RWPE1 (cell line): Measurements from ENCODE around the gene ALPL.

Experiments used
- CTCF ChIA-PET: fragments of 350-600 bp; sonication (Branson Sonifier 250); formaldehyde crosslinking; extraction: SDS; loops from one replicate; lab custom pipeline; 2021; lab: Yijun Ruan, JAX
- POLR2A ChIA-PET: fragments of 400-600 bp; formaldehyde crosslinking; extraction: SDS; loops from one replicate; lab custom pipeline; 2020; ENCODE audit warnings: antibody characterized with exemption; ENCODE audit not compliant: low non-redundant PET; lab: Yijun Ruan, JAX
- DNase-seq: peaks from one replicate; pipeline ENCODE4 v3.0.0; 2012; ENCODE audit warnings: low spot score
- H3K27ac ChIP-seq: fragments of 450-650 bp; 2 replicates; pipeline ENCODE4 v1.5.1; 2017
- CTCF ChIP-seq: fragments of 450-650 bp; conservative IDR thresholded peaks from 2 replicates; pipeline ENCODE4 v1.5.1; 2017; ENCODE audit warnings: low read depth, mild to moderate bottlenecking

The ALPL gene

GRCh38 chr1:21520899-21521716 is 11.9 kb downstream of the ALPL start:
- ChIA-PET POLR2A (no interaction called here), CTCF (interaction anchor here (0.6 to 1.9 kb wide), 2 partner anchors 12 to 18 kb away, joined by 3 to 5 read pairs; partner anchors contain the start of gene ALPL)
- H3K27ac ChIP-seq: no peak overlapping the region
- DNase-seq: no peak
- no peak for TF ChIP-seq CTCF

- CTCF ChIA-PET: interaction anchor here (1.9 kb wide), 1 partner anchor 13 kb away, joined by 5 read pairs; the partner anchor contains the start of gene ALPL
- no peak overlapping the region for H3K27ac ChIP-seq
These were observed 12.5 kb downstream of the ALPL start for GRCh38 chr1:21521717-21522060.

GRCh38 chr1:21522525-21523038 is 13.4 kb downstream of the ALPL start:
- no peak overlapping the region for H3K27ac ChIP-seq
- DNase-seq: no peak
- no peak for TF ChIP-seq CTCF
- ChIA-PET CTCF (interaction anchor here (0.5 kb wide), 1 partner anchor 33 kb away, joined by 3 read pairs; no protein-coding TSS in a partner anchor), POLR2A (no interaction called here)

More at GRCh38 chr1:21521717-21522060, 12.5 kb downstream of the ALPL start:
- TF ChIP-seq CTCF: no peak
- POLR2A ChIA-PET: no interaction called here
- DNase-seq: no peak

- POLR2A ChIA-PET: interaction anchor here (0.7 kb wide), 1 partner anchor 262 kb away, joined by 5 read pairs; no protein-coding TSS in a partner anchor
- DNase-seq: no peak
- no peak overlapping the region for H3K27ac ChIP-seq
- CTCF ChIA-PET: no interaction called here
- no peak for TF ChIP-seq CTCF
These were observed 14.1 kb downstream of the ALPL start for GRCh38 chr1:21523297-21523813.

- ChIA-PET CTCF (interaction anchor here (0.6 kb wide), 1 partner anchor 13 kb away, joined by 3 read pairs; no protein-coding TSS in a partner anchor), POLR2A (no interaction called here)
- no peak for TF ChIP-seq CTCF
These were observed 15.0 kb downstream of the ALPL start for GRCh38 chr1:21524220-21524619.

GRCh38 chr1:21524686-21525339 is 15.6 kb downstream of the ALPL start:
- no peak for TF ChIP-seq CTCF
- DNase-seq: no peak
- no peak overlapping the region for H3K27ac ChIP-seq
- ChIA-PET CTCF (interaction anchor here (0.6 kb wide), 2 partner anchors 14 to 82 kb away, joined by 3 read pairs; no protein-coding TSS in a partner anchor), POLR2A (interaction anchor here (0.5 kb wide), 1 partner anchor 65 kb away, joined by 3 read pairs; no protein-coding TSS in a partner anchor)

More at GRCh38 chr1:21524220-21524619, 15.0 kb downstream of the ALPL start:
- no peak for DNase-seq
- H3K27ac ChIP-seq: no peak overlapping the region
